Neural progenitor cell (in vitro differentiated cells): Measurements from ENCODE around the gene NNMT.

Source experiments
- CTCF ChIP-seq: fragments of 200-600 bp; sonication (generic); IDR thresholded peaks from 2 replicates; pipeline ENCODE4 v1.5.1; 2017; ENCODE audit warnings: antibody characterized with exemption, mild to moderate bottlenecking
- EZH2 ChIP-seq: fragments of 200-600 bp; sonication (generic); IDR thresholded peaks from 2 replicates; pipeline ENCODE4 v1.6.1; 2017; ENCODE audit warnings: antibody characterized with exemption, mild to moderate bottlenecking, moderate library complexity

GRCh38 chr11:114290503-114291235, 5.5 kb upstream of the NNMT start:
- TF ChIP-seq CTCF (no peak), EZH2 (no peak)
